SKM-1 (cell line): ENCODE results near the gene PROX2.
A peak's percentile ranks its signal among the peaks of the same experiment; 100 is the strongest.

Source experiments
- DNase-seq: peaks from one replicate; lab custom pipeline; 2025; ENCODE audit not compliant: unreplicated experiment; lab: John Stamatoyannopoulos, UW

PROX2 gene

GRCh38 chr14:74909501-74909900 is 33.6 kb upstream of the PROX2 start:
- no peak for DNase-seq

- DNase-seq = no peak
Measured at GRCh38 chr14:74908861-74909341, 33.0 kb upstream of the PROX2 start.

GRCh38 chr14:74907744-74908143 is 31.8 kb upstream of the PROX2 start:
- no peak for DNase-seq

- DNase-seq = no peak
Measured at GRCh38 chr14:74906925-74907521, 31.1 kb upstream of the PROX2 start.

- no peak for DNase-seq
Measured at GRCh38 chr14:74905595-74906142, 29.7 kb upstream of the PROX2 start.

- no peak for DNase-seq
Measured at GRCh38 chr14:74904635-74905503, 28.9 kb upstream of the PROX2 start.

- DNase-seq = no peak
Measured at GRCh38 chr14:74902941-74903705, 27.2 kb upstream of the PROX2 start.

- no peak for DNase-seq
Measured at GRCh38 chr14:74898694-74899093, 22.7 kb upstream of the PROX2 start.

- no peak for DNase-seq
Measured at GRCh38 chr14:74898083-74898482, 22.1 kb upstream of the PROX2 start.

- no peak for DNase-seq
Measured at GRCh38 chr14:74897642-74898041, 21.7 kb upstream of the PROX2 start.

- DNase-seq = no peak
Measured at GRCh38 chr14:74896400-74896799, 20.5 kb upstream of the PROX2 start.

- DNase-seq = no peak
Measured at GRCh38 chr14:74893614-74894091, 17.7 kb upstream of the PROX2 start.

GRCh38 chr14:74892745-74893144 is 16.8 kb upstream of the PROX2 start:
- no peak for DNase-seq

GRCh38 chr14:74891870-74892269 is 15.9 kb upstream of the PROX2 start:
- DNase-seq = no peak

- no peak for DNase-seq
Measured at GRCh38 chr14:74890262-74890661, 14.3 kb upstream of the PROX2 start.

GRCh38 chr14:74888164-74889158 is 12.5 kb upstream of the PROX2 start:
- DNase-seq = no peak

- DNase-seq = no peak
Measured at GRCh38 chr14:74886001-74886400, 10.1 kb upstream of the PROX2 start.

- no peak for DNase-seq
Measured at GRCh38 chr14:74882103-74882920, 6.4 kb upstream of the PROX2 start.

- peak; percentile 36 for DNase-seq
Measured at GRCh38 chr14:74881431-74882102, 5.6 kb upstream of the PROX2 start, which contains the start of gene DLST. DLST (plus strand) TSS chr14:74881916; CDS start chr14:74881954, 38 bp downstream.
